Skeletal muscle cell (primary cell): Measurements from ENCODE around the gene FLT3.
"Not testable (repeated sequence)": the region's sequence is repeated elsewhere in the genome, so short reads cannot be mapped to it uniquely, and the experiment has no call there.

Source experiments
- DNase-seq: peaks from one replicate; pipeline ENCODE4 v3.0.0-alpha.2; 2010; ENCODE audit warnings: low read depth
- H3K4me3 ChIP-seq: 2 replicates; pipeline ENCODE4 v1.5.1; 2011; ENCODE audit warnings: low read depth, mild to moderate bottlenecking, control low read depth, low read length, moderate library complexity

Gene FLT3

GRCh38 chr13:27966641-27967202 is 133.7 kb downstream of the FLT3 start:
- H3K4me3 ChIP-seq: no peak overlapping the region
- no peak for DNase-seq

DNA sequence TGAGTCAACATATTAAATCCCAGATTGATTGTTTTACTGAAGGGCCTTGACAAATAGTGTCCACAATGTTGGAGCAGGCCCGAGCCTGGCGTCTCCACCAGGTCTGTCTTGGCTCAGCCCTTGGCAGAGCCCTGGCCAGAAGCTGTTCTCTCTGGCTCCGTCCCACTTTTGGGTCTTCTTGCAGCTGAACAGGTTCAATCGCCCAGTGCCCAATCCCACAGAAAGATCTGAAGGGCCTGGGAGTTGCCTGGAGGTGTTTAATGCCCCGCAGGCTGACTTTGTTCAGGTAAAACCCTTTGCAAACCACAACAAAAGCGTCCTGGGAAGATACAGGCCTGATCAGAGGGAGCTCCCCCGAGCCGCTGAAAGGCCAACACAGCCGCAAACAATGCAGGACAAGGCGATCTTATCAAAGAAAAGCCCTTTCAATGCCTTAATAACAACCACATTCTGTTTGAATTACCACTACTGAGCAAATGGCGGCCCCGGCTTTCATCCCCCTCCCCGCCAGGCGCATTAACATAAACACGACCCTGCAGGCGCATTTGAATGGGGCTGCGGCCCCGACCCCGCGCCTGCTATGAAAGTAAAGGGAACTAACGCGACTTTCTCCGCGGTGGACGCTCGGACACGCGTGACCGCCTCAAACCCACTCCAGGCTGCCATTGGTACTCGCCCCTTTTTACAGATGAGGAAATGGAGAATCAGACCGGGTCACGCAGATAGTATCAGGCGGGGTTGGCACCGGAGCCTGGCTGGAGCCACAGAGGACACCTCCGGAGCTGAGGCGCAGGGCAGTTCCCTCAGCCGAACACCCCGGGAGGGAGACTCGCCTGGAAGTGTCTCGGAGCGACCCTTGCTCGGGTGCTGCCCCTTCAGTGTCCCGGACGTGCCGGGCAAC is 134.4 kb downstream of the FLT3 start:
- DNase-seq: no peak
- no peak overlapping the region for H3K4me3 ChIP-seq

- no peak for DNase-seq
Measured at GRCh38 chr13:27965343-27965739, 135.0 kb downstream of the FLT3 start.

GRCh38 chr13:27964741-27965323 is 135.5 kb downstream of the FLT3 start:
- no peak overlapping the region for H3K4me3 ChIP-seq
- DNase-seq: no peak

More at GRCh38 chr13:27965343-27965739, 135.0 kb downstream of the FLT3 start:
- no peak overlapping the region for H3K4me3 ChIP-seq

DNA sequence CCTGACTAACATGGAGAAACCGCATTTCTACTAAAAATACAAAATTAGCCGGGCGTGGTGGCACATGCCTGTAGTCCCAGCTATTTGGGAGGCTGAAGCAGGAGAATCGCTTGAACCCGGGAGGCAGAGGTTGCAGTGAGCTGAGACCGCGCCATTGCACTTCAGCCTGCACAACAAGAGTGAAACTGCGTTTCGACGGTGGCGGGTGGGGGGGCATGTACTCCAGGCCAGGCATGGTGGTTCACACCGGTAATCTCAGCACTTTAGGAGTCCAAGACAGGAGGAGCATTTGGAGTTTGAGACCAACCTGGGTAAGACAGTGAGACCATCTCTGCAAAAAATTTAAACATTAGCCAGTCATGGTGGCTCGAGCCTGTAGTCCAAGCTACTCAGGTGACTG is 136.2 kb downstream of the FLT3 start:
- DNase-seq, H3K4me3 ChIP-seq: not testable (repeated sequence)

- DNase-seq: no peak
- H3K4me3 ChIP-seq: no peak overlapping the region
Measured at GRCh38 chr13:27963491-27963890, 136.9 kb downstream of the FLT3 start.

DNA sequence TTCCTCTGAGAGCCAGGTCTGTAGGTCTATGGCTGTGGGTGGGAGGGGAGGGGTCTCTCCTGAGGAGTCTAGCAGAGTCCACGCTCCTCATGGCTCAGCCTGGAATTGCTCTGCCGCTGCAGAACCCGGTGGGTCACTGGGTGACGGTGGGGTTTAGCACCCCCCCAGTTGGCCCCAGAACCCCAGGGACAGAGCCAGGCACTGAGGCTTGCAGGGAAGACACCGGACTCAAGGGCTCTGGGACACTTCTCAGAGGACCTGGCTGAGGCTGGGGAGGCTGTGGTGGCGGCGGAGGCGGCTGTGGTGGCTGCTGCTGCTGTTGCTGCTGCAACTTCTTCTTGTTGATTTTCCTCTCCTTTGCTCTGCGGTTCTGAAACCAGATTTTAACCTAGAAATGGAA is 137.4 kb downstream of the FLT3 start:
- no peak for DNase-seq

DNA sequence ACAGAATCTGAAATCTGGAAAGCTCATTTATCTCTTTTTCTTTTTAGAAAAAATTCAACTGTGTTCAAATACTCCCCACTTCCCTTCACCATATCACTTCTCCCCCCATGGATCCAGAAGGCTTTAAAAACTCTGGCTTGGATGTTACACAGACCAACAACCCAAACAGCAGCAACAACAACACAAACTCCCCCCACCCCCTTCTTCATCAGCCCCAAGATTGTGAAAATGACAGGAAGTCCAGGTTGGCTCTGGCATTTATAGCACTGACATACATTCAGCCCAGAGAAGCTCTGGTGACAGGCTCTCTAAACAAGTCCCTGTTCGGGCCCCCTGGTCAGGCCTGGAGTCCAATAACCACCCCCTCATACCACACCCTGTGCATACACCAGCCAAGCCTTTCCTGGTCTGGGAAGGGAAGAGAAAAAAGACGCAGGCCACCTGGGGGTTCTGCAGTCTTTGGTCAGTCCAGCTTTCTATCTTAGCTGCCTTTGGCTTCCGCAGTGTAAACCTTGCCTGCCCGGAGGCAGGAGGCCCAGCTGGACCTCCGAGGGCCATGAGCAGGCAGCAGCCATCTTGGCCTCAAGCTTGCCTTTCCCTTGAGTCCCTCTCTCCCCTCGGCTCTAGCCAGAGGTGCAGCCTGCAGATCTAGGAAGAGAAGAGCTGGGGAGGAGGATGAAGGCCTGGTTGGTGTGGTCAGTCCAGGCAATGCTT is 138.1 kb downstream of the FLT3 start:
- DNase-seq: no peak
- H3K4me3 ChIP-seq: no peak overlapping the region

More for the DNA sequence above, 137.4 kb downstream of the FLT3 start:
- no peak overlapping the region for H3K4me3 ChIP-seq

GRCh38 chr13:27961227-27962085 is 138.9 kb downstream of the FLT3 start:
- no peak for DNase-seq
- H3K4me3 ChIP-seq: no peak overlapping the region

DNA sequence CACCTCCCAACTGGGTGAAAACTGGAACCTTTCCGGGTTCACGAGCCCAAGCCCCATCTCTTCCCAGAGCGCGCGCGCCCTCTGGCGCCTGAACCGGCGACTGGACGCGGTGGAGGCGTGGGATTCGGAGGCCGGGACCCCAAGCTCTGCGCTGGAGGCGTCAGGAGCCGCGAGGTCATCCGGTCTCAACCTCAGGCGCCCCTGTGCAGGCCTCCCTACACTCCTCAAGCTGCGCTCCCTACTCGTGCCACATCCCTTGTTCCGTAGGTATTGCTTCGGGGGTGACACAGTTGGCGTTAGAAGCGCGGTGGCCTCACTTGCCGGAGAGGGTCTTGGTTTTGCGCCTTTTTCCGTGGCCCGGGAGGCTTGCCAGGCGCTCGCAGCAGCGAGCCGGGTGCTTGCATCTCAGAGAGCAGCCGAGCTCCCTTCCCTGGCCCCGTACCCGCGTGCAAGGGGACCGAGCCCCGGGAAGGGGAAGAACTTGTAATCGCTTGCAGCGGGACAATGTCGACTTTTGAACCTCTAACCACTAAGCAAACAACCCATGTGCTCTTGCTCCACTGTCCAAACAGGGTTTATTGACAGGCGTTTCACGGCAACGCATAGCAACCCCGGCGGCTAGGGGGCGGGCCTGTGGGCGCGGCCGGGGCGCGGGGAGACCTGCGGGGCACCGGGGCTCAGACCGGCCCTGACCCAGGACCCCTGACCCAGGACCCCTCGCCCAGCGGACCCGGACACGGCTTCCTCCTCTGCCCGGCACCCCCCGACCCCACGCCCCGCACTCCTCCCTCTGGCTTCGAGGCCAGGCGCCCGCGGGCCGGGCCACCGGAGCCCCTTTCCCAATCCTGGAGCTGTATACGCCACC is 139.8 kb downstream of the FLT3 start:
- H3K4me3 ChIP-seq: peak overlapping the region; percentile 22
- DNase-seq: no peak

DNA sequence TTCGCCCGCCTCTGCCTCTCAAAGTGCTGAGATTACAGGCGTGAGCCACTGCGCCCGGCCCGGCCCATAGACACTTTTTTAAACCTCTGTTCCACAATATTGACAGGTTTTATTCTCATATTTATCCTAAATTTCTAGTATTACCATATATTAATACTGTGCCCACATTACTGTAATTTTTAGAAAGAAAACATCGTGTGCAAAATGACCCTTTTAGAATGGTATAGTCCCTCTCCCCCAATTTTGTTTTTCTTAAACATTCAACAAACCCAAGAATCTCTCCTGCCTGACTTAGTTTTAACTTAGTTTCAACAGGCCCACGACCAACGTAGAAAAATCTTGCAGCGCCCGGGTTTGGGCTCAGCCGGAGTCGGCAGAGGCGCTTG is 140.4 kb downstream of the FLT3 start:
- H3K4me3 ChIP-seq: no peak overlapping the region
- no peak for DNase-seq

GRCh38 chr13:27956576-27957300 is 143.6 kb downstream of the FLT3 start:
- DNase-seq: no peak
- no peak overlapping the region for H3K4me3 ChIP-seq

DNA sequence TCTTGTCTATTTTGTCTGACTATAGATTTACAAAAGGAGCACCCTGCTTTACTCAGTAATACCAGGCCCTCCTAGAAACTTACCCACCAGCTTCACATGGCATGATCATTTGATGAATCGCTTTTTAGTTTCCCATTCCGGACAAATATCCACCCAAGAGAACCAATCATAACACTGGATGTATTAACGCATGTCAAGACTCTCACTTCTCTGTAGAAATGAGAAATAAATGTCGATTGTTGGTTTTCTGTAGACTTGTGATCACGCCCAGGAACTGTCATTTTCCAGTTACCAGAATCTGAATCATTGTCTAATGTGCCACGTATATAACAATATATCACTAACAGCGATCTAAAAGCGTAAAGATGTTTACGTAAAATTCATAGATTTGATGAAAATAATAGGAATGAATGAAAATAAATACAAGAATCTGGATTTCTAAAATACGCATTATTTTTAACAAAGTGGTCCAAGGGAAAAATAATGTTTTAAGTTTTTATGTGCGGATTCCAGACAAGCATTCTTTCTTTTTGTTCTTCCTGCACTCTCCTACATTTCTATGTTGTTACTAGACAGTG is 145.3 kb downstream of the FLT3 start:
- no peak for DNase-seq
- H3K4me3 ChIP-seq: no peak overlapping the region

GRCh38 chr13:27954406-27954851 is 145.9 kb downstream of the FLT3 start:
- peak overlapping the region; percentile 46 for H3K4me3 ChIP-seq
- no peak for DNase-seq

- peak overlapping the region; percentile 46 for H3K4me3 ChIP-seq
- DNase-seq: no peak
Measured at GRCh38 chr13:27953676-27954405, 146.5 kb downstream of the FLT3 start.
